WTC11 (cell line): ENCODE measurements around the gene IFITM10. TPM values are rescaled to one million over a fixed set of nuclear protein-coding genes. Genes with fewer than 3 reads are reported as not detected.

ENCODE experiments used
- ATAC-seq: fragments of 200-7000 bp; cut with Tn5 transposase; 2 replicates; pipeline ENCODE4 v1.10.0; 2021; ENCODE audit warnings: mild to moderate bottlenecking, moderate library complexity
- CTCF ChIA-PET: fragments of 300-600 bp; sonication (Branson Sonifier 250); formaldehyde crosslinking; loops from one replicate; lab custom pipeline; 2021; ENCODE audit warnings: antibody characterized with exemption; lab: Charles Lee
- POLR2A ChIA-PET: fragments of 350-600 bp; sonication (Branson Sonifier 250); formaldehyde crosslinking; loops from one replicate; lab custom pipeline; 2021; ENCODE audit warnings: antibody characterized with exemption; lab: Charles Lee
- DNase-seq: peaks from one replicate; pipeline ENCODE4 v3.0.0; 2021; ENCODE audit warnings: low spot score
- H3K27ac Mint-ChIP-seq: 2 replicates; pipeline ENCODE4 v1.8.0; 2021; ENCODE audit warnings: mixed read lengths
- H3K27me3 Mint-ChIP-seq: 2 replicates; pipeline ENCODE4 v1.8.0; 2021; ENCODE audit warnings: low read depth, mild to moderate bottlenecking, moderate library complexity, mixed read lengths
- H3K36me3 Mint-ChIP-seq: 2 replicates; pipeline ENCODE4 v1.8.0; 2021; ENCODE audit warnings: mixed read lengths
- H3K4me1 Mint-ChIP-seq: 2 replicates; pipeline ENCODE4 v1.8.0; 2022; ENCODE audit warnings: mixed read lengths
- H3K4me3 Mint-ChIP-seq: 2 replicates; pipeline ENCODE4 v1.8.0; 2021; ENCODE audit warnings: mild to moderate bottlenecking, moderate library complexity, mixed read lengths
- H3K9me3 Mint-ChIP-seq: 2 replicates; pipeline ENCODE4 v1.8.0; 2021; ENCODE audit warnings: mixed read lengths
- CREB1 ChIP-seq: sonication (generic); formaldehyde crosslinking; IDR thresholded peaks from 2 replicates; pipeline ENCODE4 v1.8.0; 2023; ENCODE audit warnings: mild to moderate bottlenecking, missing genetic modification reagents
- FOXJ3 ChIP-seq: sonication (generic); formaldehyde crosslinking; IDR thresholded peaks from 2 replicates; pipeline ENCODE4 v1.9.0; 2021; ENCODE audit warnings: missing genetic modification reagents, mild to moderate bottlenecking, borderline replicate concordance
- JUN ChIP-seq: sonication (generic); formaldehyde crosslinking; IDR thresholded peaks from 2 replicates; pipeline ENCODE4 v1.8.0; 2023; ENCODE audit warnings: mild to moderate bottlenecking, missing genetic modification reagents
- MXD4 ChIP-seq: fragments of 250-450 bp; sonication (Bioruptor Pico); IDR thresholded peaks from 2 replicates; pipeline ENCODE4 v1.8.0; 2021; ENCODE audit warnings: mild to moderate bottlenecking, moderate library complexity, borderline replicate concordance
- NFE2L1 ChIP-seq: sonication (generic); formaldehyde crosslinking; IDR thresholded peaks from 2 replicates; pipeline ENCODE4 v1.8.1; 2023; ENCODE audit warnings: missing genetic modification reagents
- NFYB ChIP-seq: sonication (generic); formaldehyde crosslinking; conservative IDR thresholded peaks from 2 replicates; pipeline ENCODE4 v1.8.0; 2022; ENCODE audit warnings: low read depth, missing genetic modification reagents
- NR2C2 ChIP-seq: sonication (generic); formaldehyde crosslinking; IDR thresholded peaks from 2 replicates; pipeline ENCODE4 v1.8.0; 2022; ENCODE audit warnings: mild to moderate bottlenecking, missing genetic modification reagents
- NR3C1 ChIP-seq: sonication (generic); formaldehyde crosslinking; conservative IDR thresholded peaks from 2 replicates; pipeline ENCODE4 v1.8.1; 2023; ENCODE audit warnings: low read depth, mild to moderate bottlenecking, missing genetic modification reagents
- SOX15 ChIP-seq: fragments of 250-450 bp; sonication (Bioruptor Pico); IDR thresholded peaks from 2 replicates; pipeline ENCODE4 v1.9.0; 2021; ENCODE audit warnings: mild to moderate bottlenecking
- ZNF219 ChIP-seq: sonication (generic); formaldehyde crosslinking; IDR thresholded peaks from 2 replicates; pipeline ENCODE4 v1.8.0; 2023; ENCODE audit warnings: missing genetic modification reagents, mild to moderate bottlenecking, borderline replicate concordance
- ZNF232 ChIP-seq: sonication (generic); formaldehyde crosslinking; IDR thresholded peaks from 2 replicates; pipeline ENCODE4 v1.8.0; 2022; ENCODE audit warnings: mild to moderate bottlenecking, missing genetic modification reagents
- total RNA-seq: library from RNA; stranded (reverse); gene quantifications from 3 replicates; pipeline ENCODE4 v1.2.3, GENCODE V29; 2021
- TF ChIP-seq, protein P1 (sequence below): sonication (generic); formaldehyde crosslinking; IDR thresholded peaks from 2 replicates; pipeline ENCODE4 v1.8.1; 2023; ENCODE audit warnings: mild to moderate bottlenecking, missing genetic modification reagents, borderline replicate concordance
- TF ChIP-seq, protein P2 (sequence below): sonication (generic); formaldehyde crosslinking; IDR thresholded peaks from 2 replicates; pipeline ENCODE4 v1.8.0; 2022; ENCODE audit warnings: mild to moderate bottlenecking, missing genetic modification reagents
- TF ChIP-seq, protein P3 (sequence below): fragments of 250-450 bp; sonication (Bioruptor Pico); IDR thresholded peaks from 2 replicates; pipeline ENCODE4 v2.1.2; 2022; ENCODE audit warnings: mild to moderate bottlenecking, moderate library complexity
- TF ChIP-seq, protein P4 (sequence below): sonication (generic); formaldehyde crosslinking; IDR thresholded peaks from 2 replicates; pipeline ENCODE4 v1.8.0; 2023; ENCODE audit warnings: mild to moderate bottlenecking, missing genetic modification reagents
- TF ChIP-seq, protein P5 (sequence below): sonication (generic); formaldehyde crosslinking; IDR thresholded peaks from 2 replicates; pipeline ENCODE4 v1.8.1; 2022; ENCODE audit warnings: low read depth, mild to moderate bottlenecking, moderate library complexity, missing genetic modification reagents, borderline replicate concordance
- TF ChIP-seq, protein P6 (sequence below): sonication (generic); formaldehyde crosslinking; IDR thresholded peaks from 2 replicates; pipeline ENCODE4 v1.8.0; 2022; ENCODE audit warnings: mild to moderate bottlenecking, missing genetic modification reagents
- TF ChIP-seq, protein P7 (sequence below): fragments of 250-450 bp; sonication (Bioruptor Pico); IDR thresholded peaks from 2 replicates; pipeline ENCODE4 v1.8.0; 2021; ENCODE audit warnings: mild to moderate bottlenecking
- TF ChIP-seq, protein P8 (sequence below): sonication (generic); formaldehyde crosslinking; IDR thresholded peaks from 2 replicates; pipeline ENCODE4 v1.8.1; 2022; ENCODE audit warnings: low read depth, missing genetic modification reagents, borderline replicate concordance

The IFITM10 gene
- total RNA-seq, 1 experiment from 2014 or later = 1.7 TPM

DNA sequence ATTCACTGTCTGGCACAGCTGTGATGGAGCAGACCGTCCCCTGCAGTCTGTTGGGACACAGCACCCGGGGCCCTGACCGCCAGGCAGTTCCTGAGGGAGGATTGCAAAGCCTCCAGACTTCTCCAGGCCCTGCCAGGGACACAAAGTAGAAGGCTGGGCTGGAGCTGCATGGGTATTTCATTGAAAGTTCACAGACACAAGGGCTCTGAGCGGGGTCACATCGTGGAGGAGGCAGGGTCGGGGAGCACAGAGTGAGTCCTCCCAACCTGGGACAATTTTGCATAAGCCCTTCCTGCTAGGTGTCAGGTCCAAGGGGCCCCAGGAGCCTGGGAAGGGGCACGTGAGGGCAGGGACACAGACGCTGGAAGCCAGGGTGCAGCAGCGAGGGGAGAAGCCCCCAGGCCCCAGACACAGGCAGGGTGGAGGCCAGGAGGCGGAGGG is 15.7 kb downstream of the IFITM10 start (continued):
- TF ChIP-seq, protein P1, sequence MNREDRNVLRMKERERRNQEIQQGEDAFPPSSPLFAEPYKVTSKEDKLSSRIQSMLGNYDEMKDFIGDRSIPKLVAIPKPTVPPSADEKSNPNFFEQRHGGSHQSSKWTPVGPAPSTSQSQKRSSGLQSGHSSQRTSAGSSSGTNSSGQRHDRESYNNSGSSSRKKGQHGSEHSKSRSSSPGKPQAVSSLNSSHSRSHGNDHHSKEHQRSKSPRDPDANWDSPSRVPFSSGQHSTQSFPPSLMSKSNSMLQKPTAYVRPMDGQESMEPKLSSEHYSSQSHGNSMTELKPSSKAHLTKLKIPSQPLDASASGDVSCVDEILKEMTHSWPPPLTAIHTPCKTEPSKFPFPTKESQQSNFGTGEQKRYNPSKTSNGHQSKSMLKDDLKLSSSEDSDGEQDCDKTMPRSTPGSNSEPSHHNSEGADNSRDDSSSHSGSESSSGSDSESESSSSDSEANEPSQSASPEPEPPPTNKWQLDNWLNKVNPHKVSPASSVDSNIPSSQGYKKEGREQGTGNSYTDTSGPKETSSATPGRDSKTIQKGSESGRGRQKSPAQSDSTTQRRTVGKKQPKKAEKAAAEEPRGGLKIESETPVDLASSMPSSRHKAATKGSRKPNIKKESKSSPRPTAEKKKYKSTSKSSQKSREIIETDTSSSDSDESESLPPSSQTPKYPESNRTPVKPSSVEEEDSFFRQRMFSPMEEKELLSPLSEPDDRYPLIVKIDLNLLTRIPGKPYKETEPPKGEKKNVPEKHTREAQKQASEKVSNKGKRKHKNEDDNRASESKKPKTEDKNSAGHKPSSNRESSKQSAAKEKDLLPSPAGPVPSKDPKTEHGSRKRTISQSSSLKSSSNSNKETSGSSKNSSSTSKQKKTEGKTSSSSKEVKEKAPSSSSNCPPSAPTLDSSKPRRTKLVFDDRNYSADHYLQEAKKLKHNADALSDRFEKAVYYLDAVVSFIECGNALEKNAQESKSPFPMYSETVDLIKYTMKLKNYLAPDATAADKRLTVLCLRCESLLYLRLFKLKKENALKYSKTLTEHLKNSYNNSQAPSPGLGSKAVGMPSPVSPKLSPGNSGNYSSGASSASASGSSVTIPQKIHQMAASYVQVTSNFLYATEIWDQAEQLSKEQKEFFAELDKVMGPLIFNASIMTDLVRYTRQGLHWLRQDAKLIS (CRISPR knock-in tag) = no peak
- no peak for TF ChIP-seq MXD4 (CRISPR knock-in tag)
- TF ChIP-seq ZNF232 (CRISPR knock-in tag) = no peak
- no peak for TF ChIP-seq ZNF219 (CRISPR knock-in tag)

DNA sequence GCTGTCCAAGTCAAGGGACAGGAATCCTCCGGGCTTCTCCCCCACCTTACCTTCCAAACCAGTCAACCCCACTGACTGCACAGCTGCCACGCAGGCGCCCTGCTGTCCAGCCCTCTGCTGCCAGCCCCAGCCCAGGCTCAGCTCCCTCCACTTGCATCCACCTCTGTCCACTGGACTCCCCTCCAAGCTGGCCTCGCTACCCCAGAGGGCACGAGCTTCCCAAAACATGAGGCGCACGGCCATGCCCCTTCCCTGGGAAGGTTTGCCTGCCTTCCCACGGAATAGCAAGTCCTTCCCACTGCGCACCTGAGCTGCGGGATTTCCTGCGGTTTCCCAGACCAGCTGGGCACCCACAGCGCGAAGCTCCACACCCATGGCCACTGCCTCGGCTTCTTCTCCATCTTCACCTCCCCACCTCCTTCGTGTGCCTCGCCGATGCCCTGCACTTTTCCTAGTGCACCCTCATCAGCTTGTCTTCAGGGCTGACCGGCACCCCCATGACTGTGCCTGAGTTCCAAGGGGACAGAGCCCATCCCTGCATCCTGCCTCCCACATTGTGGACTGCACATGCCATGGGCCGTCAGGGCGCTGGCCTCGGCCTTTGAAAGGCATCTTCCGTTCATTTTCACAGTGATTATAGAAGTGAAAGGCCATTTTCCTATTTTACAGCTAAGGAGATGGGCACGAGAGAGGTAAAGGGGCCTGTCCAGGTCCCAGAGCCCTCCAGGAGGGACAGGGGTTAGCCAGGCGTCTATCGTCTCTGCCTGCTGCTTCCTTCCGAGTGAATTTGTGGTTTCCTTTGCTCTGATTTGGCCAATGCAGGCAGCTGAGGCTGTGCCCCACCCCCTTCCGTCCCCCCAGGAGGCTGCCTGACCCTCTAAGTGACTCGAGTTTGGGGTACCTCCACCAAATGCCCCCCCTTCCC is 16.4 kb downstream of the IFITM10 start:
- no peak overlapping the region for H3K4me3 Mint-ChIP-seq
- H3K27ac Mint-ChIP-seq = no peak overlapping the region
- no peaks in the 10 kb centered on the region for H3K36me3 Mint-ChIP-seq
- POLR2A ChIA-PET = no interaction called here
- ATAC-seq (no peak), DNase-seq (no peak)
- H3K27me3 Mint-ChIP-seq = peaks cover 49% of the 10 kb centered on the region
- peaks cover 44% of the 10 kb centered on the region for H3K9me3 Mint-ChIP-seq
- CTCF ChIA-PET = interaction anchor here (0.8 to 2.2 kb wide), 8 partner anchors 32 to 139 kb away, joined by 3 to 7 read pairs (median 3); no protein-coding TSS in a partner anchor
- no peaks in the 10 kb centered on the region for H3K4me1 Mint-ChIP-seq
- TF ChIP-seq CREB1 (CRISPR knock-in tag) (no peak), MXD4 (CRISPR knock-in tag) (no peak), FOXJ3 (CRISPR knock-in tag) (no peak), NR3C1 (CRISPR knock-in tag) (no peak), SOX15 (CRISPR knock-in tag) (no peak), ZNF232 (CRISPR knock-in tag) (no peak), JUN (CRISPR knock-in tag) (no peak), NFE2L1 (no peak), NFYB (no peak), NR2C2 (no peak)
- TF ChIP-seq, protein P2, sequence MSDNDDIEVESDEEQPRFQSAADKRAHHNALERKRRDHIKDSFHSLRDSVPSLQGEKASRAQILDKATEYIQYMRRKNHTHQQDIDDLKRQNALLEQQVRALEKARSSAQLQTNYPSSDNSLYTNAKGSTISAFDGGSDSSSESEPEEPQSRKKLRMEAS = no peak
- TF ChIP-seq, protein P3, sequence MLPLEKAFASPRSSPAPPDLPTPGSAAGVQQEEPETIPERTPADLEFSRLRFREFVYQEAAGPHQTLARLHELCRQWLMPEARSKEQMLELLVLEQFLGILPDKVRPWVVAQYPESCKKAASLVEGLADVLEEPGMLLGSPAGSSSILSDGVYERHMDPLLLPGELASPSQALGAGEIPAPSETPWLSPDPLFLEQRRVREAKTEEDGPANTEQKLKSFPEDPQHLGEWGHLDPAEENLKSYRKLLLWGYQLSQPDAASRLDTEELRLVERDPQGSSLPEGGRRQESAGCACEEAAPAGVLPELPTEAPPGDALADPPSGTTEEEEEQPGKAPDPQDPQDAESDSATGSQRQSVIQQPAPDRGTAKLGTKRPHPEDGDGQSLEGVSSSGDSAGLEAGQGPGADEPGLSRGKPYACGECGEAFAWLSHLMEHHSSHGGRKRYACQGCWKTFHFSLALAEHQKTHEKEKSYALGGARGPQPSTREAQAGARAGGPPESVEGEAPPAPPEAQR (CRISPR knock-in tag) = no peak
- TF ChIP-seq, protein P4, sequence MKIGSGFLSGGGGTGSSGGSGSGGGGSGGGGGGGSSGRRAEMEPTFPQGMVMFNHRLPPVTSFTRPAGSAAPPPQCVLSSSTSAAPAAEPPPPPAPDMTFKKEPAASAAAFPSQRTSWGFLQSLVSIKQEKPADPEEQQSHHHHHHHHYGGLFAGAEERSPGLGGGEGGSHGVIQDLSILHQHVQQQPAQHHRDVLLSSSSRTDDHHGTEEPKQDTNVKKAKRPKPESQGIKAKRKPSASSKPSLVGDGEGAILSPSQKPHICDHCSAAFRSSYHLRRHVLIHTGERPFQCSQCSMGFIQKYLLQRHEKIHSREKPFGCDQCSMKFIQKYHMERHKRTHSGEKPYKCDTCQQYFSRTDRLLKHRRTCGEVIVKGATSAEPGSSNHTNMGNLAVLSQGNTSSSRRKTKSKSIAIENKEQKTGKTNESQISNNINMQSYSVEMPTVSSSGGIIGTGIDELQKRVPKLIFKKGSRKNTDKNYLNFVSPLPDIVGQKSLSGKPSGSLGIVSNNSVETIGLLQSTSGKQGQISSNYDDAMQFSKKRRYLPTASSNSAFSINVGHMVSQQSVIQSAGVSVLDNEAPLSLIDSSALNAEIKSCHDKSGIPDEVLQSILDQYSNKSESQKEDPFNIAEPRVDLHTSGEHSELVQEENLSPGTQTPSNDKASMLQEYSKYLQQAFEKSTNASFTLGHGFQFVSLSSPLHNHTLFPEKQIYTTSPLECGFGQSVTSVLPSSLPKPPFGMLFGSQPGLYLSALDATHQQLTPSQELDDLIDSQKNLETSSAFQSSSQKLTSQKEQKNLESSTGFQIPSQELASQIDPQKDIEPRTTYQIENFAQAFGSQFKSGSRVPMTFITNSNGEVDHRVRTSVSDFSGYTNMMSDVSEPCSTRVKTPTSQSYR (CRISPR knock-in tag) = no peak
- TF ChIP-seq, protein P5, sequence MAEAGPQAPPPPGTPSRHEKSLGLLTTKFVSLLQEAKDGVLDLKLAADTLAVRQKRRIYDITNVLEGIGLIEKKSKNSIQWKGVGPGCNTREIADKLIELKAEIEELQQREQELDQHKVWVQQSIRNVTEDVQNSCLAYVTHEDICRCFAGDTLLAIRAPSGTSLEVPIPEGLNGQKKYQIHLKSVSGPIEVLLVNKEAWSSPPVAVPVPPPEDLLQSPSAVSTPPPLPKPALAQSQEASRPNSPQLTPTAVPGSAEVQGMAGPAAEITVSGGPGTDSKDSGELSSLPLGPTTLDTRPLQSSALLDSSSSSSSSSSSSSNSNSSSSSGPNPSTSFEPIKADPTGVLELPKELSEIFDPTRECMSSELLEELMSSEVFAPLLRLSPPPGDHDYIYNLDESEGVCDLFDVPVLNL (CRISPR knock-in tag) = no peak
- TF ChIP-seq, protein P6, sequence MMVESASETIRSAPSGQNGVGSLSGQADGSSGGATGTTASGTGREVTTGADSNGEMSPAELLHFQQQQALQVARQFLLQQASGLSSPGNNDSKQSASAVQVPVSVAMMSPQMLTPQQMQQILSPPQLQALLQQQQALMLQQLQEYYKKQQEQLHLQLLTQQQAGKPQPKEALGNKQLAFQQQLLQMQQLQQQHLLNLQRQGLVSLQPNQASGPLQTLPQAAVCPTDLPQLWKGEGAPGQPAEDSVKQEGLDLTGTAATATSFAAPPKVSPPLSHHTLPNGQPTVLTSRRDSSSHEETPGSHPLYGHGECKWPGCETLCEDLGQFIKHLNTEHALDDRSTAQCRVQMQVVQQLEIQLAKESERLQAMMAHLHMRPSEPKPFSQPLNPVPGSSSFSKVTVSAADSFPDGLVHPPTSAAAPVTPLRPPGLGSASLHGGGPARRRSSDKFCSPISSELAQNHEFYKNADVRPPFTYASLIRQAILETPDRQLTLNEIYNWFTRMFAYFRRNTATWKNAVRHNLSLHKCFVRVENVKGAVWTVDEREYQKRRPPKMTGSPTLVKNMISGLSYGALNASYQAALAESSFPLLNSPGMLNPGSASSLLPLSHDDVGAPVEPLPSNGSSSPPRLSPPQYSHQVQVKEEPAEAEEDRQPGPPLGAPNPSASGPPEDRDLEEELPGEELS = no peak
- TF ChIP-seq, protein P7, sequence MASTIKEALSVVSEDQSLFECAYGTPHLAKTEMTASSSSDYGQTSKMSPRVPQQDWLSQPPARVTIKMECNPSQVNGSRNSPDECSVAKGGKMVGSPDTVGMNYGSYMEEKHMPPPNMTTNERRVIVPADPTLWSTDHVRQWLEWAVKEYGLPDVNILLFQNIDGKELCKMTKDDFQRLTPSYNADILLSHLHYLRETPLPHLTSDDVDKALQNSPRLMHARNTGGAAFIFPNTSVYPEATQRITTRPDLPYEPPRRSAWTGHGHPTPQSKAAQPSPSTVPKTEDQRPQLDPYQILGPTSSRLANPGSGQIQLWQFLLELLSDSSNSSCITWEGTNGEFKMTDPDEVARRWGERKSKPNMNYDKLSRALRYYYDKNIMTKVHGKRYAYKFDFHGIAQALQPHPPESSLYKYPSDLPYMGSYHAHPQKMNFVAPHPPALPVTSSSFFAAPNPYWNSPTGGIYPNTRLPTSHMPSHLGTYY (CRISPR knock-in tag) = no peak
- TF ChIP-seq, protein P8, sequence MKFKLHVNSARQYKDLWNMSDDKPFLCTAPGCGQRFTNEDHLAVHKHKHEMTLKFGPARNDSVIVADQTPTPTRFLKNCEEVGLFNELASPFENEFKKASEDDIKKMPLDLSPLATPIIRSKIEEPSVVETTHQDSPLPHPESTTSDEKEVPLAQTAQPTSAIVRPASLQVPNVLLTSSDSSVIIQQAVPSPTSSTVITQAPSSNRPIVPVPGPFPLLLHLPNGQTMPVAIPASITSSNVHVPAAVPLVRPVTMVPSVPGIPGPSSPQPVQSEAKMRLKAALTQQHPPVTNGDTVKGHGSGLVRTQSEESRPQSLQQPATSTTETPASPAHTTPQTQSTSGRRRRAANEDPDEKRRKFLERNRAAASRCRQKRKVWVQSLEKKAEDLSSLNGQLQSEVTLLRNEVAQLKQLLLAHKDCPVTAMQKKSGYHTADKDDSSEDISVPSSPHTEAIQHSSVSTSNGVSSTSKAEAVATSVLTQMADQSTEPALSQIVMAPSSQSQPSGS (CRISPR knock-in tag) = no peak
